Ishikawa (cell line): ENCODE data around the gene INPP5J.

Experiments
- CEBPB ChIP-seq: IDR thresholded peaks from 2 replicates; pipeline ENCODE4 v1.6.1; 2012
- CREB1 ChIP-seq: IDR thresholded peaks from 2 replicates; pipeline ENCODE4 v1.6.1; 2012; ENCODE audit warnings: low read depth
- EGR1 ChIP-seq: IDR thresholded peaks from 2 replicates; pipeline ENCODE4 v1.6.1; 2012
- EP300 ChIP-seq: IDR thresholded peaks from 2 replicates; pipeline ENCODE4 v1.6.1; 2012; ENCODE audit warnings: borderline replicate concordance
- FOXM1 ChIP-seq: IDR thresholded peaks from 2 replicates; pipeline ENCODE4 v1.6.1; 2012; ENCODE audit warnings: low read depth, borderline replicate concordance
- NFIC ChIP-seq: IDR thresholded peaks from 2 replicates; pipeline ENCODE4 v1.6.1; 2012
- RAD21 ChIP-seq: IDR thresholded peaks from 2 replicates; pipeline ENCODE4 v1.6.1; 2012; ENCODE audit warnings: low read depth
- TAF1 ChIP-seq: IDR thresholded peaks from 2 replicates; pipeline ENCODE4 v1.6.1; 2012; ENCODE audit warnings: low read depth, mild to moderate bottlenecking
- TCF12 ChIP-seq: IDR thresholded peaks from 2 replicates; pipeline ENCODE4 v1.6.1; 2012; ENCODE audit warnings: low read depth
- TEAD4 ChIP-seq: IDR thresholded peaks from 2 replicates; pipeline ENCODE4 v1.6.1; 2012
- YY1 ChIP-seq: IDR thresholded peaks from 2 replicates; pipeline ENCODE4 v1.6.1; 2012; ENCODE audit warnings: low read depth
- ZBTB7A ChIP-seq: IDR thresholded peaks from 2 replicates; pipeline ENCODE4 v1.6.1; 2012; ENCODE audit warnings: low read depth
- TF ChIP-seq, protein P1 (sequence below): IDR thresholded peaks from 2 replicates; pipeline ENCODE4 v1.6.1; 2012
- TF ChIP-seq, protein P2 (sequence below): IDR thresholded peaks from 2 replicates; pipeline ENCODE4 v1.6.1; 2012
- TF ChIP-seq, protein P3 (sequence below): IDR thresholded peaks from 2 replicates; pipeline ENCODE4 v1.6.1; 2012; ENCODE audit warnings: low read depth, mild to moderate bottlenecking

Gene INPP5J

DNA sequence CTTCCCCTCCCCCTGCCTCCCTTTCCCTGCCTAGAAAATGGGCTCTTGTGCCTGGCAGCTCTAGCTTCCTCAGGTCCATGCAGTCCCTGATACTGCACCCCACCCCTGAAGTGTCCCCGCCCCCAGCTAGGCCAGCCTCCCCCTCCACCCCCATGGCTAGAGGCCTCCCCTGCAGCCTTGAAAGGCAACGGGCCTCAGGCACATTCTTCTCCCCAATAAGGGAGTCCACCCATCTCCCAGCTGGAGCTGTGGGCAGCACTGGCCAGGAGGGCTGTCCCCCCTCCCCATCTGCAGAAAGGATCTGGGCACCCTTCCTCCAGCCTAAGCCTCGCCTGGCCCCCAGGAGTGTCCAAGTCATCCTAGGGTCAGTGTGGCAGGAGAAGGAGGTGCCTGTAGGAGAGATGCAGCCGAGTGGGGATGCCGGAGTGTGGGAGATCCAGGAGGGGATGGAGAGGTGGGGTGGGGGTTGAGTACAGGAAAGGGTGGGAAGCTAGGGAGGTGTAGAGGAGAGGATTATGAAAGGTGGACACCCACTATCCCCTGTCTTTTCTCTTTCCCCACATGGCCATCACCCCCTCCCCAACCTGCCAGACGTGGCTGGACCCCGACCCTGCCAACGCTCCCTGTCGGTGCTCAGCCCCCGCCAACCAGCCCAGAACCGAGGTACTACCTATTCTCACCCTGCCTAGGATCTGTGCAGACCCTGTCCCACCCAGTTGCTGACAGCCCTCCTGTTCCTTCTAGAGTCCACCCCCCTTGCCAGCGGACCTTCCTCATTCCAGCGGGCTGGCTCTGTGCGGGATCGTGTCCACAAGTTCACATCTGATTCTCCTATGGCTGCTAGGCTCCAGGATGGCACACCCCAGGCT lies 32.3 kb upstream of the INPP5J start:
- TF ChIP-seq, protein P1, sequence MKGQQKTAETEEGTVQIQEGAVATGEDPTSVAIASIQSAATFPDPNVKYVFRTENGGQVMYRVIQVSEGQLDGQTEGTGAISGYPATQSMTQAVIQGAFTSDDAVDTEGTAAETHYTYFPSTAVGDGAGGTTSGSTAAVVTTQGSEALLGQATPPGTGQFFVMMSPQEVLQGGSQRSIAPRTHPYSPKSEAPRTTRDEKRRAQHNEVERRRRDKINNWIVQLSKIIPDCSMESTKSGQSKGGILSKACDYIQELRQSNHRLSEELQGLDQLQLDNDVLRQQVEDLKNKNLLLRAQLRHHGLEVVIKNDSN = no peak
- TF ChIP-seq YY1 (no peak), TAF1 (no peak), ZBTB7A (no peak), FOXM1 (no peak)

DNA sequence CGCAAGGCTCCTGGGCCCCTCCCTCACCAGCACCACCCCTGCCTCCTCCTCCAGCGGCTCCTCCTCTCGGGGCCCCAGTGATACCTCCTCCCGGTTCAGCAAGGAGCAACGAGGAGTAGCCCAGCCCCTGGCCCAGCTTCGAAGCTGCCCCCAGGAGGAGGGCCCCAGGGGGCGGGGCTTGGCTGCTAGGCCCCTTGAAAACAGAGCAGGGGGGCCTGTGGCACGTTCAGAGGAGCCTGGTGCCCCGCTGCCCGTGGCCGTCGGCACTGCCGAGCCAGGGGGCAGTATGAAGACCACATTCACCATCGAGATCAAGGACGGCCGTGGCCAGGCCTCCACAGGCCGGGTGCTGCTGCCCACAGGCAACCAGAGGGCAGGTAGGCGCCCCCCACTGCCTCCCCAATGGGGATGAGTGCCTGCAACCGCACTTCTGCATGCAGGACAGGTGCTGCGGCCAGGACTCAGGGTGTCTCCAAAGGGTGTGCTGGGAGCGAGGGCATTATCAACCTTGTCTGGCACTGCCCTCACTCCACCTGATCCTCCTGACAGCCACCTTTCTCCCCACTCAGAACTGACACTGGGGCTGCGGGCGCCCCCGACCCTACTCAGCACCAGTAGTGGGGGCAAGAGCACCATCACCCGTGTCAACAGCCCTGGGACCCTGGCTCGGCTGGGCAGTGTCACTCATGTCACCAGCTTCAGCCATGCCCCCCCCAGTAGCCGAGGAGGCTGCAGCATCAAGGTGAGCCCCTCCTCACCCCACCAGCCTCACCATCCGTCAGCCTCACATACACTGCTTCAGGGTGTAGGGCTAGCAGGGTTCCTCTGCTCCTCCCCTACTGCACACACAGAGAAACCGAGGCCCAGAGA lies 31.4 kb upstream of the INPP5J start:
- no peak for TF ChIP-seq CEBPB
- no peak for TF ChIP-seq TEAD4
- TF ChIP-seq FOXM1 = no peak

DNA sequence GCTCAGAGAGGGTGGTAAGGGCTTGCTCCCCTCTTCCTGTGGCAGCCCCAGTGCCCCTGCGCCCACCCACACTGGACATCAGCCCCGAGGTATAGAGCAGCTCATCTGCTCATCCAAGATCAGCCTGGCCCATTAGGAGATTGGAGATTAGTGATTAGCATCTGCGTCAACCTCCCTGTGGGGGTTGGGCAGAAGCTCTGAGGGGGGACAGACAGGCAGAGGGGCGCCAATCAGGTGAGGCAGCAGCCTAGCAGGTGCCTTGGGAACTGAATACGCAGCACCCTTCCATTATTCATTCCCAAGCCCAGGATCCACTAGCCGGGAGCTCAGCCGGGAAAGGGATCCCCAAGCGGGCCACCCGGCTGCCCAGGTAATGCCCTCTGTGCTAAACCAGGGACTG lies 30.6 kb upstream of the INPP5J start:
- no peak for TF ChIP-seq YY1
- no peak for TF ChIP-seq TEAD4
- no peak for TF ChIP-seq CEBPB
- no peak for TF ChIP-seq RAD21
- no peak for TF ChIP-seq EGR1
- TF ChIP-seq CREB1 = no peak
- no peak for TF ChIP-seq TCF12
- no peak for TF ChIP-seq NFIC
- TF ChIP-seq, protein P1 = no peak
- TF ChIP-seq, protein P2, sequence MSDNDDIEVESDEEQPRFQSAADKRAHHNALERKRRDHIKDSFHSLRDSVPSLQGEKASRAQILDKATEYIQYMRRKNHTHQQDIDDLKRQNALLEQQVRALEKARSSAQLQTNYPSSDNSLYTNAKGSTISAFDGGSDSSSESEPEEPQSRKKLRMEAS = no peak
- no peak for TF ChIP-seq TAF1

GRCh38 chr22:31093086-31093850 lies 29.5 kb upstream of the INPP5J start:
- TF ChIP-seq YY1 (no peak), TAF1 (no peak), FOXM1 (no peak), TCF12 (no peak), CEBPB (no peak), RAD21 (no peak), NFIC (no peak), ZBTB7A (no peak), TEAD4 (no peak), EGR1 (no peak), CREB1 (no peak), EP300 (no peak)
- TF ChIP-seq, protein P1 = no peak
- TF ChIP-seq, protein P3, sequence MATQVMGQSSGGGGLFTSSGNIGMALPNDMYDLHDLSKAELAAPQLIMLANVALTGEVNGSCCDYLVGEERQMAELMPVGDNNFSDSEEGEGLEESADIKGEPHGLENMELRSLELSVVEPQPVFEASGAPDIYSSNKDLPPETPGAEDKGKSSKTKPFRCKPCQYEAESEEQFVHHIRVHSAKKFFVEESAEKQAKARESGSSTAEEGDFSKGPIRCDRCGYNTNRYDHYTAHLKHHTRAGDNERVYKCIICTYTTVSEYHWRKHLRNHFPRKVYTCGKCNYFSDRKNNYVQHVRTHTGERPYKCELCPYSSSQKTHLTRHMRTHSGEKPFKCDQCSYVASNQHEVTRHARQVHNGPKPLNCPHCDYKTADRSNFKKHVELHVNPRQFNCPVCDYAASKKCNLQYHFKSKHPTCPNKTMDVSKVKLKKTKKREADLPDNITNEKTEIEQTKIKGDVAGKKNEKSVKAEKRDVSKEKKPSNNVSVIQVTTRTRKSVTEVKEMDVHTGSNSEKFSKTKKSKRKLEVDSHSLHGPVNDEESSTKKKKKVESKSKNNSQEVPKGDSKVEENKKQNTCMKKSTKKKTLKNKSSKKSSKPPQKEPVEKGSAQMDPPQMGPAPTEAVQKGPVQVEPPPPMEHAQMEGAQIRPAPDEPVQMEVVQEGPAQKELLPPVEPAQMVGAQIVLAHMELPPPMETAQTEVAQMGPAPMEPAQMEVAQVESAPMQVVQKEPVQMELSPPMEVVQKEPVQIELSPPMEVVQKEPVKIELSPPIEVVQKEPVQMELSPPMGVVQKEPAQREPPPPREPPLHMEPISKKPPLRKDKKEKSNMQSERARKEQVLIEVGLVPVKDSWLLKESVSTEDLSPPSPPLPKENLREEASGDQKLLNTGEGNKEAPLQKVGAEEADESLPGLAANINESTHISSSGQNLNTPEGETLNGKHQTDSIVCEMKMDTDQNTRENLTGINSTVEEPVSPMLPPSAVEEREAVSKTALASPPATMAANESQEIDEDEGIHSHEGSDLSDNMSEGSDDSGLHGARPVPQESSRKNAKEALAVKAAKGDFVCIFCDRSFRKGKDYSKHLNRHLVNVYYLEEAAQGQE = no peak
- TF ChIP-seq, protein P2 = no peak

DNA sequence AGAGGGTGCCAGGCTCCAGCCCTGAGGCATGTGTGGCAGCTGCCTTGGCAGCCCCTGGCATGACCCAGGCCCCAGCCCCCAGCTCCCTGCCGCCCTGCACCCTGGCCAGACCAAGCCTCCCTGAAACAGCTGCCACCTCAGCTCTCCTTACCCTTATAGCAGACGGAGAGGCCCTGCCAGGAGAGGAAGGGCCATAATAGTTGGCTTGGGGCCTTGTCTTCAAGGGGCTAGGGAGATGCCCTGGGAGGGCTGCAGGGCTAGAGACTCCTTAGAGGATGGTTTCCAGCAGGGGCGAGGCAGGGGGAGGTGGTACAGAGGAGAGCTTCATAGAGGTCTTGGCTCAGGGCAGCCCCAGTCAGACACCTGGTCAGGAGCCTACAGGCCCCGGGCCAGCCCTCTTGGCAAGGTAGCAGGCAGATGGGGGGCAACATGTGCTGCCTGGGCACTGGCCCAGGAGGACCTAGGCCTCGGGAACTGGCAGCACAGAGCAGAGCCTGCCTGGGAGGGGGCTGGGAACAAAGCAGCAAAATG lies 28.7 kb upstream of the INPP5J start:
- TF ChIP-seq, protein P1 = no peak
- TF ChIP-seq NFIC (no peak), ZBTB7A (no peak), TEAD4 (no peak), CREB1 (no peak)
- TF ChIP-seq, protein P3 = no peak
